Neuronal stem cell (in vitro differentiated cells): ENCODE results near the gene HMCN1.

Experiments used
- DNase-seq: peaks from one replicate; pipeline ENCODE4 v3.0.0-alpha.2; 2013; ENCODE audit warnings: low spot score
- H2AFZ ChIP-seq: one replicate; pipeline ENCODE4 v1.6.1; 2013; ENCODE audit warnings: mild to moderate bottlenecking, low read length, inconsistent platforms
- H2AK5ac ChIP-seq: 2 replicates; pipeline ENCODE4 v1.6.1; 2013; ENCODE audit warnings: low read depth, mild to moderate bottlenecking, inconsistent platforms, low read length, moderate library complexity, mixed read lengths
- H2BK120ac ChIP-seq: 2 replicates; pipeline ENCODE4 v1.6.1; 2013; ENCODE audit warnings: low read depth, mild to moderate bottlenecking, inconsistent platforms, low read length, moderate library complexity, mixed read lengths
- H2BK12ac ChIP-seq: one replicate; pipeline ENCODE4 v1.6.1; 2013; ENCODE audit warnings: low read length, inconsistent platforms
- H2BK15ac ChIP-seq: 2 replicates; pipeline ENCODE4 v1.6.1; 2013; ENCODE audit warnings: mild to moderate bottlenecking, low read length, inconsistent platforms, mixed read lengths
- H2BK5ac ChIP-seq: one replicate; pipeline ENCODE4 v1.6.1; 2013; ENCODE audit warnings: inconsistent platforms, mild to moderate bottlenecking, low read length, moderate library complexity
- H3K14ac ChIP-seq: one replicate; pipeline ENCODE4 v1.6.1; 2013; ENCODE audit warnings: low read length, inconsistent platforms
- H3K18ac ChIP-seq: 2 replicates; pipeline ENCODE4 v1.6.1; 2013; ENCODE audit warnings: low read length, inconsistent platforms
- H3K23ac ChIP-seq: 2 replicates; pipeline ENCODE4 v1.6.1; 2013; ENCODE audit warnings: low read depth, mild to moderate bottlenecking, mixed read lengths, low read length, inconsistent platforms; ENCODE audit not compliant: poor library complexity
- H3K27ac ChIP-seq: replicated peaks from 3 replicates; pipeline ENCODE4 v1.5.1; 2013; ENCODE audit warnings: low read length, inconsistent platforms
- H3K27me3 ChIP-seq, 3 experiments: 2 replicates each; pipeline ENCODE4 v1.6.1; 2013; ENCODE audit warnings: low read length in 3 of 3, mild to moderate bottlenecking in 2 of 3, inconsistent platforms in 1 of 3, low read depth in 1 of 3, mixed read lengths in 1 of 3, moderate library complexity in 1 of 3; ENCODE audit not compliant: control insufficient read depth in 3 of 3, insufficient read depth in 3 of 3
- H3K36me3 ChIP-seq, 2 donors: replicated peaks in 1 of 2; 2 replicates each; pipeline ENCODE4 v1.6.1; 2013; ENCODE audit warnings: low read length in 2 of 2; ENCODE audit not compliant: control insufficient read depth in 2 of 2, insufficient read depth in 2 of 2
- H3K4ac ChIP-seq: 2 replicates; pipeline ENCODE4 v1.6.1; 2013; ENCODE audit warnings: inconsistent platforms, mild to moderate bottlenecking, low read length, moderate library complexity
- H3K4me1 ChIP-seq, 2 donors: 1 replicate in 1 of 2; 2 replicates in 1 of 2; pipeline ENCODE4 v1.6.1; 2013; ENCODE audit warnings: low read length in 2 of 2, low read depth in 1 of 2; ENCODE audit not compliant: control insufficient read depth in 2 of 2, insufficient read depth in 1 of 2
- H3K4me2 ChIP-seq: one replicate; pipeline ENCODE4 v1.6.1; 2013; ENCODE audit warnings: mild to moderate bottlenecking, low read length, inconsistent platforms; ENCODE audit not compliant: insufficient read depth, poor library complexity, severe bottlenecking
- H3K4me3 ChIP-seq, 2 donors: 2 replicates each; pipeline ENCODE4 v1.5.1; 2013; ENCODE audit warnings: low read length in 2 of 2, mild to moderate bottlenecking in 2 of 2, inconsistent platforms in 1 of 2, moderate library complexity in 1 of 2
- H3K79me1 ChIP-seq: one replicate; pipeline ENCODE4 v1.6.1; 2013; ENCODE audit warnings: low read depth, mild to moderate bottlenecking, inconsistent platforms, low read length, moderate library complexity
- H3K9ac ChIP-seq: one replicate; pipeline ENCODE4 v1.6.1; 2013; ENCODE audit warnings: mild to moderate bottlenecking, low read depth, low read length, inconsistent platforms; ENCODE audit not compliant: poor library complexity
- H3K9me3 ChIP-seq, 2 donors: replicated peaks in 1 of 2; 2 replicates each; pipeline versions ENCODE3 to v1.6.1; 2013; ENCODE audit warnings: low read length in 2 of 2, mild to moderate bottlenecking in 2 of 2, inconsistent platforms in 1 of 2, low read depth in 1 of 2, mixed read lengths in 1 of 2, moderate library complexity in 1 of 2; ENCODE audit not compliant: control insufficient read depth in 2 of 2, insufficient read depth in 1 of 2
- H4K8ac ChIP-seq: one replicate; pipeline ENCODE4 v1.6.1; 2013; ENCODE audit warnings: low read depth, mild to moderate bottlenecking, inconsistent platforms, low read length, moderate library complexity
- H4K91ac ChIP-seq: one replicate; pipeline ENCODE4 v1.6.1; 2013; ENCODE audit warnings: low read length, low read depth, mild to moderate bottlenecking, inconsistent platforms; ENCODE audit not compliant: poor library complexity
- WGBS, 2 donors: extraction: QIAGEN DNeasy Blood & Tissue Kit; methylation state at CpG; one replicate each; pipeline ENCODE4 v1.1.7; 2013; ENCODE audit warnings: missing lambda C conversion rate in 2 of 2, mixed read lengths in 1 of 2; ENCODE audit not compliant: insufficient read length in 2 of 2, insufficient replicate concordance in 1 of 2; ENCODE audit errors: extremely low coverage in 2 of 2; 5-methylcytosine and 5-hydroxymethylcytosine counted together

HMCN1 gene

DNA sequence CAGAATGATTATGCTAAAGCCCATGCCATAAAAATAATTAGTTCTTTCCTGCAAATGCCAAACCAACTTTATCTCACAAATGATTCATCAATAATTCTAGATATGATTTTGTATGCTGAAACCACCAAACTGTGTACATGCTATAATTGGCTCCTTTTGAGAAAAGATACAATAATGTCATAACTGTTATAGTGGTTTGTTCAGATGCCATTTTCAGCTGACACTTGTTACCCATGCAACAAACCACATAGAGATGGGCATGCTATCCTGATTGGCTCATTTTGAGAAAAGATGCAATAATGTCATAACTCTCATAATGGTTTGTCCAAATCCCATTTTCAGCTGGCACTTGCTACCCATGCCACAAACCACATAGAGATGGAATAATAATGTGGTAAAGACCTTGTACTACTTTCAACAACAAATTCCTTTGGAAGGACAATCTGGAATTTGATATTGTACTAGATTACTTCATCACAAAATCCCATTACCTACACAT is 357.1 kb downstream of the HMCN1 start:
- no peak for DNase-seq
- no peak overlapping the region for H2BK15ac ChIP-seq
- H2BK12ac ChIP-seq: no peak overlapping the region
- H3K23ac ChIP-seq: no peak overlapping the region
- no peaks in the 10 kb centered on the region for H3K27me3 ChIP-seq
- H3K18ac ChIP-seq: no peak overlapping the region
- no peak overlapping the region for H3K27ac ChIP-seq
- H2AFZ ChIP-seq: no peak overlapping the region
- no peak overlapping the region for H3K4me3 ChIP-seq
- H3K14ac ChIP-seq: no peak overlapping the region
- no peak overlapping the region for H2BK5ac ChIP-seq
- H3K9me3 ChIP-seq: no peaks in the 10 kb centered on the region
- H3K4me1 ChIP-seq: no peaks in the 10 kb centered on the region
- H4K91ac ChIP-seq: no peak overlapping the region
- no peaks in the 10 kb centered on the region for H3K36me3 ChIP-seq
- H2AK5ac ChIP-seq: no peak overlapping the region
- H2BK120ac ChIP-seq: no peak overlapping the region
- no peaks in the 10 kb centered on the region for H3K79me1 ChIP-seq
- no peak overlapping the region for H3K9ac ChIP-seq
- H3K4ac ChIP-seq: no peak overlapping the region
- no peak overlapping the region for H4K8ac ChIP-seq
- H3K4me2 ChIP-seq: no peak overlapping the region

DNA sequence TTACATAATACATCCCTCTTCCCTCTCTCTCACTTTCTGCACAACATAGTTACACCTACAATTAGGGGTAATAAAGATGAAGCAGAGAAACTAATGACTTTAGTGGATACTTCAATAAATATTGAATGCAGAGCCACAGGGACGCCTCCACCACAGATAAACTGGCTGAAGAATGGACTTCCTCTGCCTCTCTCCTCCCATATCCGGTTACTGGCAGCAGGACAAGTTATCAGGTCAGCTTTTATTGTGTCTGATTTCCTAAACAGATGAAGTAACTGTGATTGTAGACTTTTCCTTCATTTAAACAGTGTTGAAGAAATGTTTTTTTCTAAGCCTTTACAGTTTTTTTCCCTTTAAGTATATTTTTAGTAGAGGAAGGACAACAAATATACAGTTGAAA is 359.2 kb downstream of the HMCN1 start:
- H3K27me3 ChIP-seq: no peaks in the 10 kb centered on the region
- H4K91ac ChIP-seq: no peak overlapping the region
- H2AFZ ChIP-seq: peak overlapping the region; percentile 75
- WGBS, 2 donors: no CpG with 5 or more reads among the region's 2 CpGs
- DNase-seq: no peak
- peaks cover 0 to 3% of the 10 kb centered on the region in 2 donors for H3K9me3 ChIP-seq
- H2BK15ac ChIP-seq: no peak overlapping the region
- no peak overlapping the region for H3K18ac ChIP-seq
- H3K27ac ChIP-seq: no peak overlapping the region
- H3K4ac ChIP-seq: no peak overlapping the region
- H2BK120ac ChIP-seq: no peak overlapping the region
- no peaks in the 10 kb centered on the region for H3K79me1 ChIP-seq
- no peak overlapping the region for H3K9ac ChIP-seq
- H2BK12ac ChIP-seq: no peak overlapping the region
- H3K36me3 ChIP-seq: no peaks in the 10 kb centered on the region
- no peaks in the 10 kb centered on the region for H3K4me1 ChIP-seq
- no peak overlapping the region for H2BK5ac ChIP-seq
- H2AK5ac ChIP-seq: no peak overlapping the region
- no peak overlapping the region for H3K4me2 ChIP-seq
- H3K4me3 ChIP-seq: no peak overlapping the region
- no peak overlapping the region for H4K8ac ChIP-seq
- no peak overlapping the region for H3K23ac ChIP-seq
- no peak overlapping the region for H3K14ac ChIP-seq

DNA sequence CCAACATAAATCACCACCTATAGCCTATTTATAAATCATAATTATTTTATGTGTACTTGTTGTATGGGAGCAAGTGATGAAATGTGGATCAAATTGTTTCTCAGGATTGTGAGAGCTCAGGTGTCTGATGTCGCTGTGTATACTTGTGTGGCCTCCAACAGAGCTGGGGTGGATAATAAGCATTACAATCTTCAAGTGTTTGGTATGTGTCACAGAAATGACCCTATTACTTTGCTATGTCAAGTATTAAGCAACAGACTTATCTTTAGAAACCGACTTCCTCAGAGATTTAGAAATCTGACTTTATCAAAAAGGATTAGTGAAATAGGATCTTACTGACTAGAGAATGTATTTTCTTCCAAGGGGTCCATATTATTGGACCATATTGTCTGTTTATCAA is 360.0 kb downstream of the HMCN1 start:
- no CpG with 5 or more reads among the region's 2 CpGs for WGBS, 2 donors

DNA sequence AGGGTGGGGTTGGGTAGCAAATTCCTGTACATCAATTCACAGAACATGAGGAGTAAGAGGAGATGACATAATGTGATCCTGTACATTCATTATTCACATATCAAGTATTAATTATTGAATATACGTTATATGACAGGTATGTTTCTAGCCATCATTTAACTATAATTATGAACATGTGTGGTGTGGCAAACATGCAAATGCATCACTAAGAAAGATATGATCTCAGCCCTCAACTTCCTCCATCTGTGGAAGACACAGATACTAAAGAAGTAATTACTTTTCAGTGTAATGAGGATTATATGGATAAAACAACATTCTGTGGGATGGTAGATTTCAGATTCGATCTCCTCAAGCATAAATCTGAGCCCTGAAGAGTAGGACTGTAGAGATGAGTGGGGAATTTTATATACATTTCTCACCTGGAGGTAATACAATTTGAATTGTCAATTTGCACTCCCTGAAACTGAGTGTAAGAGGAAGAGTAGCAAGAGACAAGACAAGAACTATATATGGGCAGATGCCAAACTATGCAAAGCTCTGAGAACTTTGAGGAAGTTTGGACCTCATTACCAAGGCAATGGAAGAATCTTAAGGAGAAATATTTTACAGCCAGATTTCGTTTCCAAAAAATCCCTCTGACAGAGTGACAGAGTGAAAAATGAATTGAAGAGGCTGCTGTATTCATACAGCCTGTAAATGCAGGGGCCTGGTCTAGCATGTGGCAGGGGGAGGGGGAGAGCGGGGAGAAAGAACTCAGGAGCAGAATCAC is 365.3 kb downstream of the HMCN1 start:
- no CpG with 5 or more reads among the region's 4 CpGs for WGBS, 2 donors
- Histone ChIP-seq H2AFZ (no peak overlapping the region), H3K18ac (no peak overlapping the region), H2BK12ac (no peak overlapping the region), H2BK5ac (no peak overlapping the region), H3K9me3 (peaks cover 0 to 3% of the 10 kb centered on the region in 2 donors), H3K23ac (no peak overlapping the region), H3K9ac (no peak overlapping the region), H2AK5ac (no peak overlapping the region), H4K8ac (no peak overlapping the region), H2BK120ac (no peak overlapping the region), H3K14ac (no peak overlapping the region), H3K79me1 (no peaks in the 10 kb centered on the region), H2BK15ac (no peak overlapping the region), H3K4me2 (no peak overlapping the region), H4K91ac (no peak overlapping the region), H3K27me3 (no peaks in the 10 kb centered on the region), H3K4ac (no peak overlapping the region), H3K27ac (no peak overlapping the region), H3K36me3 (no peaks in the 10 kb centered on the region), H3K4me3 (no peak overlapping the region), H3K4me1 (peaks cover 0 to 4% of the 10 kb centered on the region in 2 donors)
- DNase-seq: no peak

More for the DNA sequence above, 360.0 kb downstream of the HMCN1 start:
- Histone ChIP-seq H4K91ac (no peak overlapping the region), H3K4me2 (no peak overlapping the region), H3K14ac (no peak overlapping the region), H3K36me3 (no peaks in the 10 kb centered on the region), H3K27ac (no peak overlapping the region), H3K79me1 (no peaks in the 10 kb centered on the region), H3K4me3 (no peak overlapping the region), H3K27me3 (no peaks in the 10 kb centered on the region), H3K18ac (no peak overlapping the region), H2AK5ac (no peak overlapping the region), H2BK120ac (no peak overlapping the region), H2AFZ (no peak overlapping the region), H2BK5ac (no peak overlapping the region), H3K9ac (no peak overlapping the region), H2BK15ac (no peak overlapping the region), H3K4me1 (peaks cover 0 to 4% of the 10 kb centered on the region in 2 donors), H3K4ac (no peak overlapping the region), H3K23ac (no peak overlapping the region), H4K8ac (no peak overlapping the region), H2BK12ac (no peak overlapping the region), H3K9me3 (peaks cover 0 to 3% of the 10 kb centered on the region in 2 donors)
- no peak for DNase-seq
